ENCODE results near the gene PDZD2. TPM values are rescaled to one million over a fixed set of nuclear protein-coding genes. Genes with fewer than 3 reads are reported as not detected.
"Not testable (repeated sequence)": the region's sequence is repeated elsewhere in the genome, so short reads cannot be mapped to it uniquely, and the experiment has no call there.

The PDZD2 gene
- total RNA-seq, 2 experiments from 2014 or later: not detected

GRCh38 chr5:32059761-32060530, 421.0 kb downstream of the PDZD2 start:
- CTCF ChIA-PET: no interaction called here
- Mint-ChIP-seq H3K9me3 (no peaks in the 10 kb centered on the region), H3K4me3 (no peak overlapping the region), H3K27me3 (peaks cover 5% of the 10 kb centered on the region), H3K36me3 (ENCODE audit: low read depth) (no peaks in the 10 kb centered on the region), H3K27ac (no peak overlapping the region), H3K4me1 (no peaks in the 10 kb centered on the region)
- no peak for DNase-seq
- POLR2A ChIA-PET: no interaction called here

DNA sequence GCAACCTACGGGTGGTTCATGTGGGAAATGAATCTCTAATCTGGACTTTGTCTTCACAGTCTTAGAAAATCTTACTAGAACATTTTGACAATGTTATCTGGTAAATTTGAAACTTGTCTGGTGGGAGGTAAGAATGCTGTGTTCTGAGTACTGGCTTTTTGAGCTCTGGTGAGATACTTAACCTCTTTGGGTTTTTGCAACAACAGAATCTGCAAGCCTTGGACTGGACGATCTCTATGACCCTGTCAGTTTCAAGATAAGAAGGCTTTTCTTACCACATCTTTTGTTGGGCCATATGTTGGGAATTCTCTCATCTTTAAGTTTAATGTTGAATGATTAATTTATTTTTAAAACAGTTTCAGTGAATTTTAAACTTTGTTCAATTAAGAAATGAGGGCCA, 422.3 kb downstream of the PDZD2 start:
- no peak for DNase-seq
- Mint-ChIP-seq H3K27me3 (peaks cover 5% of the 10 kb centered on the region), H3K36me3 (ENCODE audit: low read depth) (no peaks in the 10 kb centered on the region), H3K27ac (no peak overlapping the region), H3K9me3 (no peaks in the 10 kb centered on the region), H3K4me1 (no peaks in the 10 kb centered on the region), H3K4me3 (no peak overlapping the region)
- POLR2A ChIA-PET: no interaction called here
- CTCF ChIA-PET: interaction anchor here (0.7 kb wide), 1 partner anchor 32 kb away, joined by 3 read pairs; no protein-coding TSS in a partner anchor

- ChIA-PET POLR2A (no interaction called here), CTCF (interaction anchor here (0.9 kb wide), 1 partner anchor 11 kb away, joined by 4 read pairs; no protein-coding TSS in a partner anchor)
- Mint-ChIP-seq H3K27me3 (no peaks in the 10 kb centered on the region), H3K4me3 (no peak overlapping the region), H3K9me3 (no peaks in the 10 kb centered on the region), H3K27ac (no peak overlapping the region), H3K36me3 (ENCODE audit: low read depth) (no peaks in the 10 kb centered on the region), H3K4me1 (no peaks in the 10 kb centered on the region)
- no peak for DNase-seq
Observed at GRCh38 chr5:32066448-32066847, 427.5 kb downstream of the PDZD2 start.

- H3K4me3 Mint-ChIP-seq: no peak overlapping the region
- no peaks in the 10 kb centered on the region for H3K4me1 Mint-ChIP-seq
- no peaks in the 10 kb centered on the region for H3K36me3 Mint-ChIP-seq (ENCODE audit: low read depth)
- H3K9me3 Mint-ChIP-seq: no peaks in the 10 kb centered on the region
- no peak overlapping the region for H3K27ac Mint-ChIP-seq
- CTCF ChIA-PET: interaction anchor here (1.5 kb wide), 1 partner anchor 25 kb away, joined by 5 read pairs; no protein-coding TSS in a partner anchor
- H3K27me3 Mint-ChIP-seq: no peaks in the 10 kb centered on the region
- POLR2A ChIA-PET: interaction anchor here (0.6 kb wide), 1 partner anchor 11 kb away, joined by 3 read pairs; no protein-coding TSS in a partner anchor
- DNase-seq: no peak
Observed at GRCh38 chr5:32067774-32068470, 429.0 kb downstream of the PDZD2 start.

DNA sequence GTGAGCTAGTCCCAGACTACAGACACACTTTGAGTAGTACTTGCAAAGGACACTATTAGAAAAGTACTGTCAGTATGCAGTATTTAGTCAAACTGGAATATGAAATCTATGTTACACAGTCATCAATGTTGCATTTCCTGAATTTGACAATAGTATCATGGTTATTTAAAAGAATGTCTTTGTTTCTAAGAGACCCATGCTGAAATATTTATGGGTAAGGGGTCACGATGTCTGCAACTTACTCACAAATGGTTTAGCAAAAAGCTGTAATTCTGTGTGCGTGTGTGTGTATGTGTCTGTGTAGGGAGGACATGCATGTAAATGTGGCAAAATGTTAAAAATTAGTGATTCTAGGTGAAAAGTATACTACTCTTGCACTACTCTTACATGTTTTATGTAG, 429.6 kb downstream of the PDZD2 start:
- ChIA-PET CTCF (interaction anchor here (1.5 kb wide), 1 partner anchor 24 kb away, joined by 5 read pairs; no protein-coding TSS in a partner anchor), POLR2A (interaction anchor here (0.6 kb wide), 1 partner anchor 10 kb away, joined by 3 read pairs; no protein-coding TSS in a partner anchor)
- H3K27me3 Mint-ChIP-seq: no peaks in the 10 kb centered on the region
- no peaks in the 10 kb centered on the region for H3K4me1 Mint-ChIP-seq
- H3K27ac Mint-ChIP-seq: no peak overlapping the region
- DNase-seq: no peak
- H3K36me3 Mint-ChIP-seq (ENCODE audit: low read depth): no peaks in the 10 kb centered on the region
- H3K4me3 Mint-ChIP-seq: no peak overlapping the region
- no peaks in the 10 kb centered on the region for H3K9me3 Mint-ChIP-seq

DNA sequence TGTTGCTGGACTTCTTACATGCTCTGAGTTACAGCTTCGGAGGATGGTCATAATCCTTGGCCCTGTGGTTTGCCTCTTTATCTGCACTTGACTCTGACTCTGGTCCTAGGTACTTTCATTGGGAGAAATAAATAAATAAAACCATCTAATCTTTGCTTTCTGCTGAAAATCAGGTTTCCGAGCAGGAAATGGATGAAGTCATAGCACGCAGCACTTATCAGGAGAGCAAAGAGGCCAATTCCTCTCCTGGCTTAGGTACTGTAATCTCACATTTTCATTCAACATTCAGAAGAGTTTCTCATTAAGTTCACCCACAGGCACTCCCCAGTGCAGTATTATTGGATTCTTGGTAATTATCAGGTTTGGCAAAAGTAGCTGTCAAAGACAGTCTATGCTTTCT, 430.5 kb downstream of the PDZD2 start:
- no peaks in the 10 kb centered on the region for H3K27me3 Mint-ChIP-seq
- H3K4me1 Mint-ChIP-seq: no peaks in the 10 kb centered on the region
- H3K27ac Mint-ChIP-seq: no peak overlapping the region
- H3K9me3 Mint-ChIP-seq: no peaks in the 10 kb centered on the region
- ChIA-PET POLR2A (no interaction called here), CTCF (no interaction called here)
- H3K36me3 Mint-ChIP-seq (ENCODE audit: low read depth): no peaks in the 10 kb centered on the region
- H3K4me3 Mint-ChIP-seq: no peak overlapping the region
- DNase-seq: no peak

GRCh38 chr5:32071351-32071944, 432.5 kb downstream of the PDZD2 start:
- DNase-seq: no peak
- no peaks in the 10 kb centered on the region for H3K36me3 Mint-ChIP-seq (ENCODE audit: low read depth)
- ChIA-PET POLR2A (no interaction called here), CTCF (interaction anchor here (1.1 kb wide), 1 partner anchor 207 kb away, joined by 4 read pairs; no protein-coding TSS in a partner anchor)
- no peaks in the 10 kb centered on the region for H3K27me3 Mint-ChIP-seq
- H3K4me3 Mint-ChIP-seq: no peak overlapping the region
- no peak overlapping the region for H3K27ac Mint-ChIP-seq
- no peaks in the 10 kb centered on the region for H3K4me1 Mint-ChIP-seq
- no peaks in the 10 kb centered on the region for H3K9me3 Mint-ChIP-seq

GRCh38 chr5:32072054-32072453, 433.1 kb downstream of the PDZD2 start:
- H3K4me1 Mint-ChIP-seq: no peaks in the 10 kb centered on the region

GRCh38 chr5:32074401-32074800, 435.5 kb downstream of the PDZD2 start:
- POLR2A ChIA-PET: no interaction called here
- no peaks in the 10 kb centered on the region for H3K4me1 Mint-ChIP-seq
- CTCF ChIA-PET: no interaction called here
- H3K27me3 Mint-ChIP-seq: peaks cover 2% of the 10 kb centered on the region
- H3K4me3 Mint-ChIP-seq: no peak overlapping the region
- H3K36me3 Mint-ChIP-seq (ENCODE audit: low read depth): no peaks in the 10 kb centered on the region
- no peaks in the 10 kb centered on the region for H3K9me3 Mint-ChIP-seq
- DNase-seq: no peak
- no peak overlapping the region for H3K27ac Mint-ChIP-seq

More at GRCh38 chr5:32072054-32072453, 433.1 kb downstream of the PDZD2 start:
- Mint-ChIP-seq H3K27me3 (no peaks in the 10 kb centered on the region), H3K36me3 (ENCODE audit: low read depth) (no peaks in the 10 kb centered on the region), H3K9me3 (no peaks in the 10 kb centered on the region), H3K27ac (no peak overlapping the region), H3K4me3 (no peak overlapping the region)
- ChIA-PET POLR2A (no interaction called here), CTCF (interaction anchor here (1.1 kb wide), 1 partner anchor 207 kb away, joined by 4 read pairs; no protein-coding TSS in a partner anchor)
- no peak for DNase-seq

- POLR2A ChIA-PET: no interaction called here
Observed at GRCh38 chr5:32076699-32077695, 438.1 kb downstream of the PDZD2 start.

GRCh38 chr5:32078855-32079254, 439.9 kb downstream of the PDZD2 start:
- H3K9me3 Mint-ChIP-seq; H3K27ac Mint-ChIP-seq; H3K4me3 Mint-ChIP-seq; H3K4me1 Mint-ChIP-seq; H3K27me3 Mint-ChIP-seq; H3K36me3 Mint-ChIP-seq (ENCODE audit: low read depth); DNase-seq: not testable (repeated sequence)
- ChIA-PET POLR2A (interaction anchor here (0.9 kb wide), 1 partner anchor 11 kb away, joined by 3 read pairs; no protein-coding TSS in a partner anchor), CTCF (interaction anchor here (0.6 kb wide), 1 partner anchor 668 kb away, joined by 3 read pairs; no protein-coding TSS in a partner anchor)

More at GRCh38 chr5:32076699-32077695, 438.1 kb downstream of the PDZD2 start:
- H3K27me3 Mint-ChIP-seq: peaks cover 2% of the 10 kb centered on the region
- no peaks in the 10 kb centered on the region for H3K4me1 Mint-ChIP-seq
- H3K27ac Mint-ChIP-seq: no peak overlapping the region
- H3K4me3 Mint-ChIP-seq: no peak overlapping the region
- no peaks in the 10 kb centered on the region for H3K36me3 Mint-ChIP-seq (ENCODE audit: low read depth)
- no peaks in the 10 kb centered on the region for H3K9me3 Mint-ChIP-seq
- CTCF ChIA-PET: interaction anchor here (0.7 to 1.9 kb wide), 25 partner anchors 8 to 545 kb away, joined by 3 to 16 read pairs (median 4); partner anchors contain the start of genes C5orf22, DROSHA and PDZD2
- peak; percentile 39 for DNase-seq

DNA sequence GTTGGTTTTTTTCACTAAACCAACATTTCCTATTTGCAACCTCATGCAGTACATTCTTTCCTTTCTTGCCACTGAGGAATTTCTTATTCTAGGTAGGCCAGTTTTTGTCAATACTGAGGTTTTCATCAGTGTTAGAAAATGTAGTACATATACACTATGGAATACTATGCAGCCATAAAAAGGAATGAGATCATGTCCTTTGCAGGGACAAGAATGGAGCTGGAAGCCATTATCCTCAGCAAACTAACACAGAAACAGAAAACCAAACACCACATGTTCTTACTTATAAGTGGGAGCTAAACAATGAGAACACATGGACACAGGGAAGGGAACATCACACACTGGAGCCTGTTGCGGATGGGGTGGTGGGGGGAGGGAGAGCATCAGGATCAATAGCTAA, 441.6 kb downstream of the PDZD2 start:
- H3K4me3 Mint-ChIP-seq; POLR2A ChIA-PET; H3K27ac Mint-ChIP-seq; DNase-seq; H3K27me3 Mint-ChIP-seq; H3K9me3 Mint-ChIP-seq; H3K4me1 Mint-ChIP-seq; H3K36me3 Mint-ChIP-seq (ENCODE audit: low read depth): not testable (repeated sequence)
- CTCF ChIA-PET: interaction anchor here (0.8 to 1.1 kb wide), 2 partner anchors 12 to 255 kb away, joined by 3 to 4 read pairs; no protein-coding TSS in a partner anchor
